NOMO-1 treated with DMSO at 0.1 percent for 48 hours (cell line): Measurements from ENCODE around the gene PLB1.

ENCODE experiments used
- DNase-seq: peaks from one replicate; lab custom pipeline; 2025; ENCODE audit not compliant: unreplicated experiment; lab: John Stamatoyannopoulos, UW

The PLB1 gene

DNA sequence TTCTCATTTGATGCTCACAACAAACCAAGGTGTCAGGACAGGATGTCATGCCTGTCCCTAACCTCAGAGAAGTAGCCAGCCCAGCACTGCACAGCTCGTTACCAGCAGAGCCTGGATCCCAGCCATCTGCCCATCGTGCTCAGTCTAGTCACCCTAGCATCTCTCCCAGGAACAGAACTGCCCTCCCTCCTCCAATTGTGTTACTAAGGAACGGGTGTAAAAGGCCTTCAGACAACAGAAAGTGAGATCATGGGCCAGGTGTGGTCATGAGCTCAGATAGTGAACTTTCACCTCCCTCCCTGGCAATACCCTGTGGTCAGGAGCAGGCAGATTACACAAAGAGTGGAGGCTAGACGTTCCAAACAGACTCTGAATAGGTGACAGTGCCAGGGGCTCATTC is 144.0 kb downstream of the PLB1 start:
- DNase-seq: no peak

DNA sequence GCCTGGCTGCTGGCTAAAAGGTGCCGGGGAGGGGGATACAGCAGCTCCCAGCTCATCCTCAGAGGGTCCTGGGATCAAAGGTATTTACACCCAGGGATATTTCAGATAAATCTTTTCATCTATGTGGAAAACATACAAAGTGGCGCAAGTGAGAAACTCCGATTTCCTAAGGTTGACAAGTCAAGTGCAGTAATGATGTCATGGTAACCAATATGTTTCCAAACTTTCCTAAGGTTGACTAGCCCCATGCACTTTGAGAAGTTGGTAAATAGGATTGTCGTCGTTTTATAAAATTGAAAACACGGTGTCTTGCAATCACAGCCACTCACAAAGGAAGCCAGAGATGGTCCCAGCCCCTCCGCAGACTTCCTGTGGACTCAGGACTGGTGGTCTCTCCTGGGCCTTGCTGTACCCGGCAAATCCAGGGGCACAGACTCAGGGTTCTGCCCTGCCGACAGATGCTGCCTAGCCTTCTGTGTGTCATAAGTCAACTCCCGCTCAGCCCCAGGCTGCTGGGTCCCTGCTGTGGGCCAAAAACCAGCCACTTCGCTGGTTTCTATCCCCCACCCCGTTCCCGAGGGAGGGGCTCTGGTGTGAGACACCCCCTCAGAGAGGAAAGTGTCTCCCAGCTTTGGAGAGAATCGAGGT is 144.5 kb downstream of the PLB1 start:
- DNase-seq: no peak

DNA sequence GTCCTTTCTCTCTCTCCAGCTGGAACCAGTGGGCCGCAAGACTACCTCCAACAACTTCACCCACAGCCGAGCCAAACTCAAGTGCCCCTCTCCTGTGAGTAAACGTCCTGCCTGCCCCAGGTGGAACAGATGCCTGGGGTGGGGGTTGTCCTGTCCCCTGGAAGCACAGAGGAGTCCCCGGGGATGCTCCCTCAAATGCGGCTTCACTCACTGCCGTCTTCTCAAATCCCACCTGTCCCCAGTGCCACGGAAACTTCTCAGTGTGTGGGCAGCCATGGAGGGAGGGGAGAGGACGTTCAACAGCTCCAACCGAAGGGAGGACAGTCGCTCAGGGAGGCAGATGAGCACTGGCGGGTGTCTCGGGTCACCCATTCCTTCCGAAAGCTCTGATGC is 145.0 kb downstream of the PLB1 start:
- DNase-seq: no peak

DNA sequence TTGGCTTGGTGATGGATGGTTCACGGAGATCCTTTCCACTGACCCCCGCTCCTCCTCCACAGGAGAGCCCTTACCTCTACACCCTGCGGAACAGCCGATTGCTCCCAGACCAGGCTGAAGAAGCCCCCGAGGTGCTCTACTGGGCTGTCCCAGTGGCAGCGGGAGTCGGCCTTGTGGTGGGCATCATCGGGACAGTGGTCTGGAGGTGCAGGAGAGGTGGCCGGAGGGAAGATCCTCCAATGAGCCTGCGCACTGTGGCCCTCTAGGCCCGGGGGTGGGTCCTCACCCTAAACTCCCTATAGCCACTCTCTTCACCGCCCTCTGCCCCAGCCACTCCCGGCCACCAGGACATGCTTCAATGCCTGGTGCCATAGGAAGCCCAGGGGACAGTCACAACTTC is 146.9 kb downstream of the PLB1 start:
- no peak for DNase-seq

DNA sequence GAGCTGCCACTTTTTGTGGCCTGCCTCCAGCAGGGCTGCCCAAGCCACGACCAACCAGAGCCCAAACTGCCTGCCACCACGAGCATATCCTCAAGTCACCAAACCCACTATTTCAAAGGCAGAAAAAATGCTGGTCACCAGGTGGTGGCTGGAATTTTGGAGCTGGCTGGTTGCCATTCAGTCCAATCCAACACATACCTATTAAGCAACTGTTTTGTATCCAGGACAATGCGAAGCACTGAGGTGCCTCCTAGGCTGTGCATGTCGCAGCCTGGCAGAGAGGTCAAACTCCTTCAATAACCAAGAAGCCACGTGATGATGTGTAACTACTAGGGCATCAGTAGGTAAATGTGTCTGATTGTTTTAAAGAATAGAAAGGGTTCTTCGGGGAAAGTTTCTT is 147.5 kb downstream of the PLB1 start:
- no peak for DNase-seq

DNA sequence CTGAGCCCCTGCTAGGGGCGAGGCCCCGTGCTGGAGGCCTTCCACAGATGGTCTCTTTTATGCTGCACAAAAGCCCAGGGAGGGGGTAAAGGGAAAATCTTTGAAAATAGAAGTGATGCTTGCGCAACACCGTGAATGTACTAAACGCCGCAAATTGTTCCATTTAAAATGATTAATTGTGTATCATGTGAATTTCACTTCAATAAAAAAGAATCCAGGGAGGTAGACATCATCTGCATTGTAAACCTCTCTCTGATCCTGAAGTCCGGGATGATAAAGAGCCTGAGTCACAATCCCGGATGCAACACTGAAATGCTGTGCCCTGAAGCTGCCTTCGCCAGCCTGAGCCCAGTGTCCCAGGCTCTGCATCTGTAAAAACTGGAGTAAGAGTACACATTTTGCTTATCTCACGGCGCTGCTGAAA is 148.1 kb downstream of the PLB1 start:
- DNase-seq: peak; percentile 49

DNA sequence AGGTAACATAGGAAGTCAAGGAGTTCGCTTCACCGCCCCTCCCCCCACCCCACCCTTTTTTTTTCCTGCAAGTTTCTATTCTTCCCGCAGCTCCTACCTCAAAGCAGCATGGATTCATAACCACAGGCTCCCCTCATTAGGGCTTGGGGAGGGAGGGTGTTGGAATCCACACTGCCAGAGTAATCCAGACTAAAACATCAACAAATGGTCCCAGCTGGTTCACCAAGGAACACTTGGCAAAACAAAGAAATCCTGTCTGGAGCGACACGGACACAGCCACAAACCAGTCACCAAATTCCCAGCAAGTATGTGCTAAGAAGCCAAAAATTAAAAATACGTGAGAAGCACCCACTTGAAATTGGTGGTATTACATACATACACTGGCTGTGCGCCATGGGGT is 148.9 kb downstream of the PLB1 start:
- no peak for DNase-seq

DNA sequence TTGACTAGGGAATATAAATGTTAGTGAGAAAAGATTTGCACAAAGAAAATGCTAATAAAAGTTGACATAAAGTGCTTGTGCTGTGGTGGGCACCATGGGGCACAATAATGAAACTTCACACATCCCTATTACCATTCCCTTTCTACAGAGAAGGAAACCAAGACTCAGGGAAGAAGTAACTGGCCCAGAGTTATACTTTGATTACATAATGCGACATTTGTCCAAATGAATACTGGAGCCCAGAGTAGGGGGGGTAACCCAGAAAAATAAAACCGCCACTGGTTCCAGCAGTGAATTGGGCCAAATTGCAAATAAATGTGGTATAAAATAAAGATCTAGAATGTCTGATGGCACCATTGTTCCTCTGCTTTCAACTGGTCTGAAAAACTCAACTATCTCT is 149.7 kb downstream of the PLB1 start:
- no peak for DNase-seq

DNA sequence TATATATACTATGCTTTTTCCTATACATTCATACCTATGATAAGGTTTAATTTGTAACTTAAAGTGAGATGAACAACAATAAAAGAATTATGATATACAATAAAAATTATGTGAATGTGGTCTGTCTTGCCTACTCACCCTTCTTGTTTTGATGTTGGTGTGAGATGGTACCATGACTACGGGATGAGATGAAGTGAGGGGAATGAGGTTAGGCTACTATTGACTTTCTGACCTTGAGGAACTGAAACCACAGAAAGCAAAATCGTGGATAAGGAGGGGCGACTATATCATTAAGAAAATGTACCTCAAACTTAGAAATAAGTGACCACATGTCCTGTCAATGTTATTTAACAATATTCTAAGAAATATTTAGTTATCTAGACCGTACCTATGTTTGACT is 151.8 kb downstream of the PLB1 start:
- peak; percentile 75 for DNase-seq

DNA sequence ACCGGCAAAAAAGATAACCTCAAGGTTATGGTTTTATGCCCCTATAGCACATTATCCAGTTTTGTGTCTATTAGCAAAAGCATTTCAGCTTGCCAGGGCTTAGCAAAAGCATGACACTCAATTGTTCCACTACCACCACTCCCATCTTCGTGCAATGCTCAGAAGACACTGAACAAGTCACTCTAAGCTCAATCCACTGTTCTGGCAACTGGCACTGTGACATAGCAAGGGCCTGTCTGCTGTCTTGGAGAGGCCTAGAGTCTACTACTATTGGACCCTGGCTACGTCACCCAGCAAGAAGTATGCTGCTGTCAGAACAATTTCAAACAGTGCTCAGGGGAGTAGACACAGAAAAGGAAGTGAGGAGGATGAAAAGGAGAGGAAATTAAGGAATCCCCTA is 152.3 kb downstream of the PLB1 start:
- DNase-seq: peak; percentile 27

DNA sequence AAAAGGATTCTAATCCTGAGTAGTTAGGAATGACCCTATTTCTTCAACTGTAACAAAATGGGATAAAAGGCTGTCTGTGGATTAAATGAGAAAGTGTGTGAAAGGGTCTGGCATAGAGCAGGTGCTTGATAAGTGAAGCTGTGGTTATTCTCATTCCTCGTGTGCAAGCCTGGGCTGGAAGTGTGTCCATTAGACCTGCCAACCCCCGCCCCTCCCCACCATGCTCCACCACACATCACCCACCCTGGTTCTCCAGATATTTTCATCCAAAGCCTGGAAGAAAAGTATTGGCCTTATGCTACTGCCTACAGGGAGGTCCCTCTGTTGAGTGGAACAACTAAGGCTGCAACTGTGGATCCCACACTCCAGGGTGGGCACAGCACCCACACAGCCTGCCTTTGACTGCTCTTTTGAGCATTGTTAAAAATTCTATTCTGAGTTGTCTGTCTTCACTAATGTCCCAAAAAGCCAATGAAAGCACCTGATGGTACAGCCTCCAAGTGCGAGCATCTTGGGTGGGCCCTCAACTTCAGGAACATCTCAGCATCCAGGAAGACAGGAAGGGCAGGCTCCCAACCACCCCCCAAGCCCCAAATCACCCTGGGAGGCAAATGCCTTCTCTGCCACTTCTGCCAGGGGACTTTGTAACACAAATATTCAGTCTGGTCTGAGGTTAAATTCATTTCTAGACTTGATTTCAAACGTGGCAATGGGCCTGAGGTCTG is 153.0 kb downstream of the PLB1 start:
- DNase-seq: no peak

DNA sequence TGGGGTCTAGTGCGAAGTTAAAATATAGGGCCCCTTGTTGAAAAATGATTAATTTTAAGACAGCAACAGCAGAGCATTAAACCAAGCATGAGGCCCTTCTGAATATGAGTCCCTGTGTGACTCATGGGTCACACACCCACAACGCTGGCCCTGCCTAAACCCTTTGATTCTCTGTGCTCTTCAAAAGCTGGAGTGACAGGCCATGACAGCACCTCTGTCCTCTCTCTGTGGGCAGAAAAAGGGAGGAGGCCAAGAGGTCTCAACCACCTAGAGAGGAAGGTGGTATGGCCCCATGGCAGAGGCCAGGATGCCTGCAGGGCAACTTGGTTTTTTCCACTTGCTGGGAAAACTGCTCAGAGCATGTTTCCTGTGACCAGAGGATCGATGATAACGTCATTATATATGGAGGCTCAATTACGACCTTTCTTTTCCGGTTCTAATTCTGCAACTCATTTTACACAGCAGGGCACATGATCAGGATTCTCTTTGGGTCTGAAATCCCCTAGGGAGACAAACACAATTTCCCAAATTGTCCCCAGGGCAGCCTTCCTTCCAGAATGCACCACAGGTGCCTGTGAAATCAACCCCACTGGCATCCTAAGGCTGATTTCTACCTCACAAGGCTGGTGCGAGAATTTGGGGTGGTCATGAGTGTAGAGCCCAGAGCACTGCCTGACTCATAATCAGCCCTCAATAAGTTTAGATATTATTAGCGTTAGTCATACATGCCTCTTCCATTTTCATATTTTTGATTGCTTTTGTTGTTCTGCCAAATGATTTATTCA is 153.8 kb downstream of the PLB1 start:
- no peak for DNase-seq

DNA sequence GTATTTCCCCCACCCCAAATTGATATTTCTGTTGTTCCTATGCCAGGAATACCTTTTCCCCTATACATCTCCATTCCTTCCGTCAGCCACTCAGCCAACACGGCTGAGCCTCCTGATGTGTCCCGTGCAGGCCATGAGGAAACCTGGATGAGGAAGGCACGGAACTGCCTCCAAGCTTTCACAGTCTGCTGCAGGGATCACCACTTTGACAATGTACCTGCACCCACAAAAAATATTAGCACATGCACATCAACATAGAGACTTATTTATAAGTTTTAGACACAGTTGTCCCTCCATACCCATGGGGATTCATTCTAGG is 154.4 kb downstream of the PLB1 start:
- no peak for DNase-seq

DNA sequence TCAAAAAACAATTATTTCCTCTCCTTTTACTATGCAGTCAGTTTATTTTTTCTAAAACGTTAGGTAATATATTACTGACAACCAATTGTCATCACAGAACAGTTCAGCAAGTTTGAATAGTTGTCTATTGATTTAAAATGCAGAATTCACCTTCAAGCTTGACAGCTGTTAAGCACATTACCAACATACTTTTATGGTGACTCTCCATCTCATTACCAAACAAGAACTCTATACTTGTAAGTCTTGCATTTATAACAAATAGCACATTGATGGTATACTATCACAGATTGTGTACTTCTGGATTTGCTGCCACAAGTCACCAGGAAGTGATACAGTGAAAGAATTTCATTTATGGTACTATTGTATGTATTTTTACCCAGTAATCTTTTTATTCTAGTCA is 156.4 kb downstream of the PLB1 start:
- no peak for DNase-seq

DNA sequence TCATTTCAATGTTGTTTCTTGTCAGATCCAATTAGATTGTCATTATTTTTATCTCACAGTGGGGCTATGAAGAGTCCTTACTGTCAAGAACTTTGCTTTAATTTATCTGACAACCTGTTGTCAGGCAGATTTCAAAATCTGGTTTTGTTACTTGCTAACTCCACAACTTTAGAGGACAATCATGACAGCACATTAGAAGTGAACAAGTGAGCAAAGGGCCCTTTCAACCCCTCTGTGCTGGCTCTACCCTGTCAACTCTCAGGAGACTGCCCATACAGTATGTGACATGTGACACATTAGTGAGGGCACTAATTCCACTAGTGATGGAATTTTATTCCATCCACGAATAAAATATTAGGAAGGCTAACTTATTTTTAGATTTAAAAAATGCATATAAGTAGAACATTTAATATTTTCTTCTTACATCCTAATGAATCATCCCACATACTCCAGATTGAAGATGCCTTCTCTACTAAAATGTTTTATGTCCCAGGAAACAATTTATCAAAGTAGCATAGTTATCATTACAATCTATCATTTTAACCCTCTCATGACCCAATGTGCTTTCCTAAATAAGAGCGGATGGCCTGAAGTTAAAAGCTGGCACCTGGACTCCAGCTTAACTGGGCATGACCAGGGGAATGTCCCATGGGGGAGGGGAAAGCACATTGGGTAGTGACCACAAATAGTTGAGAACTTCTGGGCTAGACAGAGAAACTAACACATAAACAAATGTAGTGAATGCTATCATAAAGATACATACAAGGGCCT is 158.2 kb downstream of the PLB1 start:
- no peak for DNase-seq

DNA sequence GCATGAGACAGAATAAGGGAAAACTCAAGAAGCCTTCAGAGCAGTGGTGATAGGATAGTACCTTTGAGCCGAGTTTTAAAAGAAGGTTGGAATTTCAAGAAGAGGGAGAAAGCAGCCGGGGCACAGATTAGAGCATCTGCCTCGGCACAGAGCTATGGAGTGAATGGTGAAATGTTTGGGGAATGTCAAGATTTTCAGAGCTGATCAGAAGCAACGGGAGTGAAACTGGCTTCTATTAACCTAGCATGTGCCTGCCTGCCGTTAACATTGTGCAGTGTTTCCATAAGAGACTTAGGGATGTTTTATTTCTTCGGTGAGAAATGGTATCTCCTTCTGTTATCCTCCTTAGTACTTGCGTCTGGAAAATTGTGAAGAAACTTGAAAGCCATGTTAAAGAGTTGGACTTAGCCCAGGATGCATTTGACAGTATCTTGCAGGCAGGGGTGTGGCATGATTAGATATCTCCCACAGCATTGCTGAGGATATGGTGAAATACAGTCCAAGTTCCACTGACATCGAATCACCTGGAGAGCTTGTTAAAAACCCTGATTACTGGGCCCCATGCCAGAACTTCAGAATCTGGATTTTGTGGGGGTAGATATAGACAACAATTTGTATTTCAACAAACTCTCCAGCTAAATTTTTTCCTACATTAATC is 158.9 kb downstream of the PLB1 start:
- DNase-seq: no peak

DNA sequence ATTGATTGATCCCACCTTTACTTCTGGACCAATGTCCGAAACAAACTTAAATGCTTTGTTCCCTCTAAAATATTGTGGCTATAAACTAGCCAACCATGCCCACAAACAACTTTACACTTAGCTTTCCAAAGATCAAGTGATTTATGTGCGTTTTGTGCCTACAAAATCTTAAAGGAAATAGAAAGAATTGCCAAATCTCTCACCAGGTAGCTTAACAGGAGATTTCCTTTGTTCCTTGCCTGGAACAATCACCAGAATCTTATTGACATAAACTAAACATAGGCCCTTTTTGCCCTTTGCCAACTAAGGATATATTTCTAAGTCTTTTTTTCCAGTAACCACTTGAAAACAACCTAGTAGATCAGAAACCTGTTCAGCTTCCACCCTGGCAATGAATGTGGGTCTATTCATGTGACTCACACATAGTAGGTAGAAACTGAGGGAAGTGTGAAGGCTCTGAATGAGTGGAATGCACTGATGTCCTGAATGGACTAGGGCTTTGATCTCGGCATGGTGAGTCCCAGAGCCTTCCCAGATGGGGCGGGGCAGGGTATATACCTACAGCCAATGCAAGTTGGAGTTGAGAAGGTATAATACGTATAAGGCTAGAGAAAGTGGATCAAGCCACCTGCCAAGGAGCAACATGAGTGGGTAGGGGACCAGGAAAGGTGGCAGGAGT is 161.2 kb downstream of the PLB1 start:
- no peak for DNase-seq

DNA sequence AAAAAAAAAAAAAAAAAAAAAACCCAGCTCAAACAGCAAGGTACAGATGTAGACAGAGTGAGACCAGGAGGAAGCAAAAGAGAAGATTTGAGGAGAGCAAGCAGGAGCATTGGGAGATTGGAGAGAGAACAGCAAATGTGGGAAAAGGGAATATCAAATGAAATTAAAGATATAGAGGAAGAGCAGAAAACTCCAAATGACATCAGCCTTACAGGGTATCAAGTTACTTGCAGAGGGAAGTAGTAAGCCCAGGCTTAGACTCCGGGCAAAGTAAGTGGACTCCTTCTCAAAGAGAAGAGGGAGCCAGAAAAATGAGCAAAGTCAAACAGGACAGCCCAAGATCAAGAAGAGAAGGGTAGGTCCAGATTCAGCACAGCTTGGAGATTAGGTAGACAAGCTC is 162.5 kb downstream of the PLB1 start:
- DNase-seq: no peak

DNA sequence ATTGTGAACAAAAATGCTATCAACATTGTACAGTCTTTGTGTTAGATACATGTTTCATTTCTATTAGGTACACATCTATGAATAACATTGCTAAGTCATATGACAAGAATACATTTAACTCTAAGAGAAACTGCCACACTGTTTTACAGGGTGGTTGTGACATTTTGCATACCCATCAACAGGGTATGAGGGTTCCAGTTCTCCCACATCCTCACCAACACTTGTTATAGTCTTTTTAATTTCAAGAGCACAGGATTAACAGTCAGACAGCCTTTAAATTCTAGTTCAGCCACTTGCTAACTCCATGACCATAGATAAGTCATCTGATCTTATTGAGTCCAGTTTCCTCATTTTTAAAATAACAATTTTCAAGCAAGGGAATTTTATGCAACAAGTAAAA is 163.3 kb downstream of the PLB1 start:
- no peak for DNase-seq

DNA sequence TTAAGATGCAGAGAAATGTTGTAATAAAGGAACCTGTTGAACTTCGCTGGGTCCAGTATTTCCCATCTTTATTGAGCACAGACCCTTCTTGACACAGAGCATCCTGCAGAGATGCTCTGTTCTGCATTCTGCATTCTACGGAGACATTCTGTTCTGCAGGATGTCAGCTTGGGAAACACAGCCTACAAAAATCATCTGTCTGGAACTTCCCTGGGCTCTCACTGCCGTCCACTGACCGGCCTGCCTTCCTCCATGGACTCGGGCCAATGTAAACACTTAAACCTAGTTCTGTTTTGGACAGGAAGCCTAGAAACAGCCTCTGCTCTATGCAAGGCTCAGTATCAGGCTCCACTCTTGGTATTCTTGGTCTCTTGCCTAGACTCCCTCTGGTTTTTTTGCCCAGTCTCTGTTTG is 165.7 kb downstream of the PLB1 start:
- no peak for DNase-seq

DNA sequence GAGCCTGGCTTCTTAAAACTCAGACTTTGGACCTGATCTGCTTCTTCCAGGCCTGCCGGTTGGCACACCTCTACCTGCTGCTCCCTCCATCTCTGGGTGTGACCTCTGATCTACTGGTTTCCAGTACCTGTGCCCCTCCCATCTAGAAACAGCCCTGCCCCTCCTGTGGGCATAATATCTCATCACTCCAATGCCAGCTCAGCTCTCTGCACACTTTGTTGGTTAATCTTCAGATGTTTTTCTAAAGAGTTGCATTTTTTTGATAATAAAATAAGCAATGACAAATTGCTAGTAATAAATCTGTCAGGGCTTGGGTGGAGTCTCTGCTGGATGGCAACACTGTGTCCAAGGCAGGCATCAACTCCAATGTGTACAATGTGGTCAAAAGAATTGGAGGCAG is 166.2 kb downstream of the PLB1 start:
- no peak for DNase-seq
